Rectal smooth muscle tissue (tissue), 1 donor: ENCODE measurements around the gene RAD51B.

Source experiments
- H3K27ac ChIP-seq: one replicate; pipeline ENCODE4 v1.7.0; 2013; ENCODE audit warnings: low read depth, low read length, inconsistent platforms
- H3K27me3 ChIP-seq: one replicate; pipeline ENCODE4 v1.7.0; 2013; ENCODE audit warnings: low read length; ENCODE audit not compliant: control insufficient read depth, insufficient read depth
- H3K36me3 ChIP-seq: one replicate; pipeline ENCODE4 v1.7.0; 2013; ENCODE audit warnings: low read length; ENCODE audit not compliant: control insufficient read depth, insufficient read depth
- H3K4me1 ChIP-seq: one replicate; pipeline ENCODE4 v1.7.0; 2013; ENCODE audit warnings: low read length; ENCODE audit not compliant: control insufficient read depth, insufficient read depth
- H3K4me3 ChIP-seq: one replicate; pipeline ENCODE4 v1.7.0; 2013; ENCODE audit warnings: low read length
- H3K9ac ChIP-seq: one replicate; pipeline ENCODE4 v1.7.0; 2013; ENCODE audit warnings: low read length

Gene RAD51B

DNA sequence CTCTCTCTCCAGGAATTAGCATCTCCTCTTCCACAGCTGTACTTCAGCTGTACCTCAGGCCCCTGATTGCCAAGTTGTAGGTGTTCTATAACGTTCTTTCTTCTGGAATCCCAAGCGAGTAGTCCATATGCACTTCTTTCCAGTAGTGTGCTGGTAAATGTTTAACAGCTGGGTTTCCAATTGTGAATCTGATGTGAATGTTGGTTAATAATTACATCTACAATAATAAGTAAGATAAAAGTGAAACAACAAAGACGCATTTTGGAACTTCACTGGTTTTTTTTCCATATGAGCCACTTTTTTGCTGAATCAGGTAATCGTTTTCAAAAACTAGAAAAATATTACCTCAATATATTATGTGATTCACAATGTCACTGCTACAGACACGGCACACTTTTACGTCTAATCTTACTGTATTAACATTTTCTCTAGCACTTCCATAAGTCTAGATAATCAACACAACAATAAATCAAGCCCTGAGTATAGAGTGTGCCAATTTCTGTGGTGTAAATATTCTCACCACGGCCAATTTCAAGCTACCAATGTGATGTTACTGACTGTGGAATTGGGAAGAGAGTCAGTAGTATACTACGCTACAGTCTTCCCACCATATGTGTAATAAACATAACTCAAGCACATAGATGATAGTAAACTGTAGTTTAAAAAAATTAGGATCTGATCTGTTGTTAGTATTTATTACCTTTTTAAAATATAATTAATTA lies 860.3 kb downstream of the RAD51B start:
- no peaks in the 10 kb centered on the region for H3K27me3 ChIP-seq
- H3K27ac ChIP-seq: no peak overlapping the region
- peaks cover 25% of the 10 kb centered on the region for H3K4me1 ChIP-seq
- no peak overlapping the region for H3K4me3 ChIP-seq
- no peaks in the 10 kb centered on the region for H3K36me3 ChIP-seq
- H3K9ac ChIP-seq: no peak overlapping the region

- Histone ChIP-seq H3K9ac (no peak overlapping the region), H3K27ac (no peak overlapping the region), H3K27me3 (no peaks in the 10 kb centered on the region), H3K4me3 (no peak overlapping the region), H3K4me1 (peaks cover 25% of the 10 kb centered on the region), H3K36me3 (no peaks in the 10 kb centered on the region)
Observed at GRCh38 chr14:68680541-68681051, 861.0 kb downstream of the RAD51B start.

DNA sequence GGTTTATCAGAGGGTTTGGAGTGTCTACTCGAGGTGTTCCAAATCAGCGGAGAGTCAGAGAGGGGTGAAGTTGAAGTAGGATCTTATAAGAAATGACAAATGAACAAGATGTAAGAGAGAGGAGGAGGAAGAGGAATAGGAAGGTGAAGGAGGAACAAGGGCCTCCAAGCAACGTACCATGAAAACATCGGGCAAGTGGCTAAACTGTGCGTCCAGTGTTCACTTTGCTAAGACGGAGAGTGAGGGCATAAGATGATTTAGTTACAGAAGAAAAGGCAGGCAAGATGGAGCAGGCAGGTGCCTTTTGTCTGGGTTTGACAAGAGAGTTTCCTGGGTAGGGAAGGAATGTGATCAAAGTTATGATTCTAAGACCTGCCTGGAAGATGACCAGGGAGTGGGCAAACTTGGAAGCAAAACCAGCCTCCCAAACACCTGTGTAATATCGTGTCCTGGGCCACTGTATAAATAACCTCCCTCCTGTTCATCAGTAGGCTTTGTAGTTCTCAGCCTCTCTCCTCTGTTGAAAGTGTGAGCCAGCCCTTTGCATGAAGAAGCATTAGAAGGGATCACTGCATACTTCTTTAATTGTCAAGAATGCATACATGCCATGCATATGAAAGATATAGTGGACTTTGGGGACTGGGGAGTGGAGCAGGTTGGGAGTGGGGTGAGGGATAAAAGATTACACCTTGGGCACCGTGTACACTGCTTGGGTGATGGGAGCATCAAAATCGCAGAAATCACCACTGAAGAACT lies 861.9 kb downstream of the RAD51B start:
- Histone ChIP-seq H3K4me3 (no peak overlapping the region), H3K36me3 (no peaks in the 10 kb centered on the region), H3K9ac (no peak overlapping the region), H3K27me3 (no peaks in the 10 kb centered on the region), H3K27ac (peak overlapping the region; percentile 58), H3K4me1 (peaks cover 25% of the 10 kb centered on the region)

DNA sequence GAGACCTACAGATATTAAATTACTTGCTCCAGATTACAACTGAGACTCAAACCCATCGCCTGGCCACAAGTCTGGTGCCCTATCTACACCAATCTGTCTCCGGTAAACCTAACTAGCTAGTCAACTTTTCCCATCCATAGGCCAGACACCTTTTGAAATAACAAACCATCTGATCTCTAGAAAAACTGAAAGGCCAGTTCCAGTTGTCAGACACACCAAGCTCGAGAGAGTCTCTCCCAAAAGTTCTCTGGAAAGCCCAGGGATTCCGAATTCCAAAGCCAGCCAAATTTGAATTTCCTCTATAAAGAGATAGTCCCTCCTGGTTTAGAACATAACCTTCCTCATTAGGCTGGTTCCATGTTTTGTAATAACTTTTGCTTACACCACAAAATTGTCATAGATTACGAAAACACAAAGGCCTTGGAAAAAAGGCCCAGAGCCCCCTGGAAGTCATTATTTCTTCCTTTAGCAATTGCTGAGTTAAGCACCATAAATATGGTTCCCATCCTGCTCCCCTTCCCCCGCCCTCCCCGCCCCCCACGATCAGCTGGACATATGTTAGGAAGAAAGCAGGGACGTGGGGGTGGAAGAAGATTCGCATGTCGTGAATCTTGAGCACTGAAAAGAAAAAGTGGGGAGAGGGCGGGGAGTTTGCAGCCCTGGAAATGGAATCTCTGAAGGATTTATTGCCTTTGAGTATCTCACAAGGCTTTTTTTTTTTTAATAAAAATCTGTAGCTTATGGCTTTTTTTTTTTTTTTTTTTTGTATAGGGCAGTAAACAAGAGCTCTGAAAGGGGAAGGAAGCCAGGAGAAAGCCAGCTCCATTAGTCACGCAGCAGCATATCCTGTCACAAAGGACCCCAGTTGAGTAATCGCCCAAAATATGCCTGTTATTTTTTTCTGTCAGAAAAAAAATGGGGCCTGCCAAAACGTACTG lies 862.9 kb downstream of the RAD51B start:
- Histone ChIP-seq H3K36me3 (no peaks in the 10 kb centered on the region), H3K27ac (peak overlapping the region; percentile 58), H3K4me3 (no peak overlapping the region), H3K4me1 (peaks cover 25% of the 10 kb centered on the region), H3K9ac (no peak overlapping the region), H3K27me3 (no peaks in the 10 kb centered on the region)

GRCh38 chr14:68683326-68683725 lies 863.7 kb downstream of the RAD51B start:
- Histone ChIP-seq H3K36me3 (no peaks in the 10 kb centered on the region), H3K27me3 (no peaks in the 10 kb centered on the region), H3K4me1 (peaks cover 28% of the 10 kb centered on the region), H3K27ac (peak overlapping the region; percentile 76), H3K9ac (no peak overlapping the region), H3K4me3 (peak overlapping the region; percentile 22)

DNA sequence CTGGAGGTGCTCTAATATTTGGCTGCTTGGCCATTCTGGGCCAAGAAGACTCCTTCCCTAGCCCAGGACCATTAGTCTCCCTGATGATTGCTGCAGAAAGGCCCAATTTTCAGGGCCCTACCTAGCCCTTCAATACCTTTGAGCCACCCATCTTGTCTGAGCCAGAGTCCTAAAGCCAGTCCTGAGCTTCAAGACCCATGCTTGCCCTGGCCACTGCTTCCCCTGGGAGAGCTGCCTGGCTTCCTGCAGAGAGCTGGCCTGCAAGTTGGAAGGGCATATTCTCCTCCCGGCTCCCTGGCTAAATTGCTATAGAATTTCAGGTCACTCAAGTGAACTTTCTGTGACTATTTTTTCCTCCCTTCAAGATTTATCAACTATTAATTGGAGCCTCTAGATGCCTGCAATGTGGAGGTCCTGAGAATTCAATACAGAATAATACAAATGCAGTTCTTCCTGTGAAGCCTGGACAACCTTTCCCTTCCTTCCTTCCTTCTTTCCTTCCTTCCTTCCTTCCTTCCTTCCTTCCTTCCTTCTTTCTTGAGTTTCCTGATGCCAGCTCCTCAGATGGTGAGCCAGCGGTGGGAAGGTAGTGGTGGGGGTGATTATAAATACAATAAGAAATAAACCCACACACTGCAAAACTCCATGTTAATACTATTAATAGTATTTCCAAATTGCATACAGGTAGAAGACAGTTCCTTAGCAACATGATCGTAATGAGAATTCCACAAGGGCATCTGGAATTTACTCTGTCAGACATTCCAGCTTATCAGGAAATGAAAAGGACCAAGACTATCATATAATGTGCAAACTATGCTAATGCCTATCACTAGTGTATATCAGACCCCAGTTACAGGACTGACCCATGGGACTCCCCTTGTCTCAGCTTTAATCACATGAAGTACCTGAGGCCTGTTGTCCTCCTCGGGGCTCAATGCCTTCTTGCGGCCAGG lies 865.2 kb downstream of the RAD51B start:
- H3K4me1 ChIP-seq: peaks cover 40% of the 10 kb centered on the region
- H3K27me3 ChIP-seq: no peaks in the 10 kb centered on the region
- H3K9ac ChIP-seq: no peak overlapping the region
- H3K4me3 ChIP-seq: no peak overlapping the region
- H3K27ac ChIP-seq: no peak overlapping the region
- no peaks in the 10 kb centered on the region for H3K36me3 ChIP-seq

DNA sequence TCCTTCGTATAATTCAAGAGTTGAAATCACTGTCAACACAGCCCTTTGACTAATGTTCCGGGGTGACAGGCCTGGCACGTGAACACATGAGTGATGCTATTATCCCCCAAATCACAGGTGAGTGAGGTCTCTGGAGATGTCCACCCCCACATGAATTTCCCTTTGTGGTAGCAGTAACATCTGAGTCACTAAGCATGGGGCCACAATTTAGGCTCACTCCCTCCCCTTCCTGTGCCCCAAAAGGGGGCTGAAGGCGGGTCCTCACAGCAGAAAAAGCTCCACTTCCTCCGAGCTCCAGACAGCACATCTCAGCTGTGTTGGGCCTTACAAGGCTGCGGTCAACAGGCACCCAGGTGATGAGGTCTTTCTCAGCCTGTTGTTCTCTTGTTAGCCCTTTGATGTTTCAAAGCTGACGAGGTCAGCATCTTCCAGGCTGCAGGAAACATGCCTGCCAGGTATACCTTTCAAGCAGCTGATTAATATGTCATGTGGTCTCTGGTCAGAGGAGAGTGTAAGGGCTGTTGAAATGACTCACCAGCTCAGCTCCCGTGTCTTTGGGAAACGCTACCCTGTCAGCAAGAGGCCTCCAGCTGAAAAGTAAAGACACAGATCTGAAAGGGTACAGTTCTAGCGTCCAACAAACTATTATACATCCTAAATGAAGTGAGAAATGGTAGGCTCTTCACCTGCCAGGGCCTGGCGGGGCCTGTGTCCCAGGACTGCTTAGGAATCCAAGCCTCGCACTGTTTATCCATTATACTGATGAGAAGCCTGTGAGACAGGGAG lies 866.0 kb downstream of the RAD51B start:
- H3K4me1 ChIP-seq: peaks cover 39% of the 10 kb centered on the region
- no peak overlapping the region for H3K9ac ChIP-seq
- H3K36me3 ChIP-seq: no peaks in the 10 kb centered on the region
- peak overlapping the region; percentile 0 for H3K27ac ChIP-seq
- no peaks in the 10 kb centered on the region for H3K27me3 ChIP-seq
- no peak overlapping the region for H3K4me3 ChIP-seq

DNA sequence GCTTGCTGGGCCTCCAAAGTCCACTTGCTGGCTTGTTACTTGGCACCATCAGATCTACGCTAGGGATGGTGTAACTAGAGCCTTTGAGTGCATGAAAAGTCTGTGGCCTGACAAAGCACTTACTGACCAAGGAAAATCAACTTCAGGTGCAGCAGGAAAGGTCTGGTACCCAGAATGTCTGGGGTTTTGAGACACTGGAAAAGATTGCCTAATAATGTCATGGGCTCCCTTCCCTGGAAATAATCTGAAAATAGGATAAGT lies 866.6 kb downstream of the RAD51B start:
- no peak overlapping the region for H3K9ac ChIP-seq
- H3K36me3 ChIP-seq: no peaks in the 10 kb centered on the region
- H3K4me3 ChIP-seq: no peak overlapping the region
- no peaks in the 10 kb centered on the region for H3K27me3 ChIP-seq
- peaks cover 34% of the 10 kb centered on the region for H3K4me1 ChIP-seq
- H3K27ac ChIP-seq: peak overlapping the region; percentile 0

- Histone ChIP-seq H3K4me3 (no peak overlapping the region), H3K27ac (no peak overlapping the region), H3K36me3 (no peaks in the 10 kb centered on the region), H3K9ac (no peak overlapping the region), H3K27me3 (no peaks in the 10 kb centered on the region), H3K4me1 (peaks cover 28% of the 10 kb centered on the region)
Observed at GRCh38 chr14:68686724-68687123, 867.1 kb downstream of the RAD51B start.

DNA sequence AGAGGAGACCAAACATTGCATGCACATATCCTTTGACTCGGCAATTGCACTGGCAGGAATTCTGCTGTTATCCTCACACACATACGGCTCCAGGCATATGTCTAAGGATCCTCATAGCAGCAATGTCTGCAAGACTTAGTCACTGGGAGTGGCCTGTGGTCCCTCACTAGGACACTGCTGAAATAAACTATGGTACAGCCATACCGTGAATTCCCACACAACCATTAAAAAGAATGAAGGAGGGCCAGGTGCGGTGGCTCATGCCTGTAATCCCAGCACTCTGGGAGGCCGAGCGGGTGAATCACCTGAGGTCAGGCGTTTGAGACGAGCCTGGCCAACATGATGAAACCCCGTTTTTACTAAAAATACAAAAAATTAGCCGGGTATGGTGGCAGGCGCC lies 868.2 kb downstream of the RAD51B start:
- Histone ChIP-seq H3K27ac (no peak overlapping the region), H3K4me1 (peaks cover 27% of the 10 kb centered on the region), H3K4me3 (no peak overlapping the region), H3K9ac (no peak overlapping the region), H3K27me3 (no peaks in the 10 kb centered on the region), H3K36me3 (no peaks in the 10 kb centered on the region)

GRCh38 chr14:68688872-68689371 lies 869.3 kb downstream of the RAD51B start:
- Histone ChIP-seq H3K27me3 (no peaks in the 10 kb centered on the region), H3K4me3 (peak overlapping the region; percentile 43), H3K27ac (peak overlapping the region; percentile 63), H3K4me1 (peaks cover 18% of the 10 kb centered on the region), H3K36me3 (no peaks in the 10 kb centered on the region), H3K9ac (no peak overlapping the region)
